Right lung (tissue), 10 donors: ENCODE results near the gene NDUFS5. TPM values are rescaled to one million over a fixed set of nuclear protein-coding genes. Genes with fewer than 3 reads are reported as not detected.
"Not testable (repeated sequence)": the region's sequence is repeated elsewhere in the genome, so short reads cannot be mapped to it uniquely, and the experiment has no call there.

ENCODE experiments used
- DNase-seq, 2 donors: peaks; one replicate each; pipeline ENCODE4 v3.0.0-alpha.2; 2013
- long read RNA-seq, 8 donors: transcript quantifications; one replicate each; lab custom pipeline, GENCODE V29; 2026
- polyA plus RNA-seq, 5 donors: library from polyadenylated mRNA; unstranded; fragments of 120-200 nt; gene quantifications; one replicate each; pipeline versions ENCODE4 v1.2.1 to v1.2.3, GENCODE V29; 2013; ENCODE audit warnings: inconsistent platforms in 1 of 5, low replicate concordance in 1 of 5; ENCODE audit not compliant: insufficient read length in 5 of 5, insufficient read depth in 1 of 5

The NDUFS5 gene
- 100 to 1,000 TPM; 216 to 355 (median 229) TPM for polyA plus RNA-seq
- long read RNA-seq, donor 1, transcript NDUFS5-201 (3 exons, 544 nt): minor isoform, 128 of 317 reads
- long read RNA-seq, donor 1, transcript NDUFS5-202 (3 exons, 548 nt): major isoform, 151 of 317 reads
- long read RNA-seq, donor 1, partial matches to known transcripts: 38 of 317 reads
- long read RNA-seq, donor 1, other reads (novel, unspliced or antisense): 0 of 317 reads
- long read RNA-seq, donor 2, transcript NDUFS5-201 (3 exons, 544 nt): major isoform, 161 of 187 reads
- long read RNA-seq, donor 2, transcript NDUFS5-202 (3 exons, 548 nt): minor isoform, 5 of 187 reads
- long read RNA-seq, donor 2, partial matches to known transcripts: 21 of 187 reads
- long read RNA-seq, donor 2, other reads (novel, unspliced or antisense): 0 of 187 reads
- long read RNA-seq, donor 3, transcript NDUFS5-202 (3 exons, 548 nt): minor isoform, 63 of 247 reads
- long read RNA-seq, donor 3, transcript NDUFS5-201 (3 exons, 544 nt): major isoform, 157 of 247 reads
- long read RNA-seq, donor 3, partial matches to known transcripts: 27 of 247 reads
- long read RNA-seq, donor 3, other reads (novel, unspliced or antisense): 0 of 247 reads
- long read RNA-seq, donor 4, transcript NDUFS5-201 (3 exons, 544 nt): major isoform, 72 of 160 reads
- long read RNA-seq, donor 4, transcript NDUFS5-202 (3 exons, 548 nt): minor isoform, 67 of 160 reads
- long read RNA-seq, donor 4, partial matches to known transcripts: 21 of 160 reads
- long read RNA-seq, donor 4, other reads (novel, unspliced or antisense): 0 of 160 reads
- long read RNA-seq, donor 5, transcript NDUFS5-202 (3 exons, 548 nt): major isoform, 174 of 385 reads
- long read RNA-seq, donor 5, transcript NDUFS5-201 (3 exons, 544 nt): minor isoform, 171 of 385 reads
- long read RNA-seq, donor 5, partial matches to known transcripts: 40 of 385 reads
- long read RNA-seq, donor 5, other reads (novel, unspliced or antisense): 0 of 385 reads
- long read RNA-seq, donor 6, transcript NDUFS5-201 (3 exons, 544 nt): major isoform, 151 of 329 reads
- long read RNA-seq, donor 6, transcript NDUFS5-202 (3 exons, 548 nt): minor isoform, 133 of 329 reads
- long read RNA-seq, donor 6, partial matches to known transcripts: 45 of 329 reads
- long read RNA-seq, donor 6, other reads (novel, unspliced or antisense): 0 of 329 reads
- long read RNA-seq, donor 7, transcript NDUFS5-202 (3 exons, 548 nt): minor isoform, 55 of 126 reads
- long read RNA-seq, donor 7, transcript NDUFS5-201 (3 exons, 544 nt): major isoform, 61 of 126 reads
- long read RNA-seq, donor 7, partial matches to known transcripts: 10 of 126 reads
- long read RNA-seq, donor 7, other reads (novel, unspliced or antisense): 0 of 126 reads
- long read RNA-seq, donor 8, transcript NDUFS5-202 (3 exons, 548 nt): minor isoform, 43 of 122 reads
- long read RNA-seq, donor 8, transcript NDUFS5-201 (3 exons, 544 nt): major isoform, 56 of 122 reads
- long read RNA-seq, donor 8, partial matches to known transcripts: 23 of 122 reads
- long read RNA-seq, donor 8, other reads (novel, unspliced or antisense): 0 of 122 reads

GRCh38 chr1:39026051-39026865, at the start of gene NDUFS5:
Gene NDUFS5 (plus strand): TSS chr1:39026350. CDS start chr1:39028725, 2,375 bp downstream.
- DNase-seq: peak; percentile 87 to 91

GRCh38 chr1:38977399-38978244, 48.5 kb upstream of the NDUFS5 start:
- not testable (repeated sequence) for DNase-seq

GRCh38 chr1:38978245-38978542, 48.0 kb upstream of the NDUFS5 start:
- DNase-seq: not testable (repeated sequence)

GRCh38 chr1:38979380-38979779, 46.8 kb upstream of the NDUFS5 start:
- not testable (repeated sequence) for DNase-seq

- no peak for DNase-seq
Measured at GRCh38 chr1:38989979-38990378, 36.2 kb upstream of the NDUFS5 start.

- DNase-seq: peak in 1 of 2 donors; percentile 26
Measured at GRCh38 chr1:38990386-38990737, 35.8 kb upstream of the NDUFS5 start.

- peak; percentile 96 to 97 for DNase-seq
Measured at GRCh38 chr1:38990738-38991637, 35.2 kb upstream of the NDUFS5 start, which contains the start of gene AKIRIN1. Gene AKIRIN1 (plus strand): TSS chr1:38991276. CDS start chr1:38991381, 105 bp downstream.

- DNase-seq: peak; percentile 34 to 35
Measured at GRCh38 chr1:38991638-38992411, 34.3 kb upstream of the NDUFS5 start.

- no peak for DNase-seq
Measured at GRCh38 chr1:38992412-38993111, 33.6 kb upstream of the NDUFS5 start.

GRCh38 chr1:38994196-38994595, 32.0 kb upstream of the NDUFS5 start:
- no peak for DNase-seq

- no peak for DNase-seq
Measured at GRCh38 chr1:38997034-38997900, 28.9 kb upstream of the NDUFS5 start.

GRCh38 chr1:38997901-38998190, 28.3 kb upstream of the NDUFS5 start:
- DNase-seq: no peak

GRCh38 chr1:39001516-39002421, 24.4 kb upstream of the NDUFS5 start:
- DNase-seq: no peak

GRCh38 chr1:39003281-39003680, 22.9 kb upstream of the NDUFS5 start:
- DNase-seq: no peak

GRCh38 chr1:39003794-39004193, 22.4 kb upstream of the NDUFS5 start:
- DNase-seq: no peak
